GM12878 (cell line): Measurements from ENCODE around the gene FKBP8. TPM values are rescaled to one million over a fixed set of nuclear protein-coding genes. Genes with fewer than 3 reads are reported as not detected.

Experiments used
- ATAC-seq: fragments of 200-7000 bp; cut with Tn5 transposase; 3 replicates; pipeline ENCODE4 v1.9.1; 2020; ENCODE audit warnings: mild to moderate bottlenecking, moderate library complexity
- BruUV-seq: library from RNA; stranded (reverse); fragments of 400-500 nt; replicated peaks from 2 replicates; lab custom pipeline; 2021; lab: Mats Ljungman, UMichigan
- CTCF ChIA-PET: fragments of 300-600 bp; sonication (Branson Sonifier 250); formaldehyde crosslinking; extraction: SDS; loops from one replicate; lab custom pipeline; 2021; ENCODE audit warnings: inconsistent platforms; lab: Yijun Ruan, JAX
- POLR2A ChIA-PET: fragments of 350-600 bp; formaldehyde crosslinking; extraction: SDS; loops from one replicate; lab custom pipeline; 2021; ENCODE audit warnings: inconsistent platforms; lab: Charles Lee
- RAD21 ChIA-PET: fragments of 300-600 bp; sonication (Branson Sonifier 250); formaldehyde crosslinking; loops from one replicate; lab custom pipeline; 2023; ENCODE audit warnings: antibody characterized with exemption; ENCODE audit not compliant: unreplicated experiment; lab: Charles Lee
- SMC1A ChIA-PET: fragments of 300-600 bp; sonication (Branson Sonifier 250); formaldehyde crosslinking; loops from one replicate; lab custom pipeline; 2023; ENCODE audit not compliant: unreplicated experiment, uncharacterized antibody; lab: Charles Lee
- DNase-seq: peaks from one replicate; pipeline ENCODE4 v3.0.0-alpha.2; 2011; ENCODE audit warnings: low read depth, low spot score
- FAIRE-seq: peaks from 3 replicates; lab custom pipeline; 2011; peaks lifted over from hg19 to GRCh38; lab: Jason Lieb, UNC
- H2AFZ ChIP-seq: 2 replicates; pipeline ENCODE4 v1.6.0; 2011; ENCODE audit warnings: low read depth, low read length, control low read depth; ENCODE audit not compliant: control insufficient read depth
- H3K27ac ChIP-seq: 2 replicates; pipeline ENCODE4 v1.5.1; 2011; ENCODE audit warnings: control low read depth; ENCODE audit not compliant: control insufficient read depth, insufficient read depth
- H3K27me3 ChIP-seq, 2 experiments: replicated peaks in 1 of 2; 2 replicates each; pipeline versions ENCODE4 v1.6.0 to v1.6.1; 2011; ENCODE audit warnings: low read length in 1 of 2; ENCODE audit not compliant: control insufficient read depth in 2 of 2, insufficient read depth in 2 of 2
- H3K36me3 ChIP-seq, 2 experiments: 2 replicates each; pipeline ENCODE4 v1.5.1; 2011; ENCODE audit warnings: low read length in 1 of 2; ENCODE audit not compliant: control insufficient read depth in 2 of 2, insufficient read depth in 2 of 2
- H3K4me1 ChIP-seq: 2 replicates; pipeline ENCODE4 v1.6.1; 2011; ENCODE audit warnings: mild to moderate bottlenecking, low read length, moderate library complexity, mixed read lengths; ENCODE audit not compliant: control insufficient read depth, insufficient read depth
- H3K4me2 ChIP-seq: 2 replicates; pipeline ENCODE4 v1.6.0; 2011; ENCODE audit warnings: control low read depth; ENCODE audit not compliant: control insufficient read depth, insufficient read depth
- H3K4me3 ChIP-seq: fragments of 200-600 bp; sonication (generic); 2 replicates; pipeline ENCODE4 v1.5.1; 2016
- H3K79me2 ChIP-seq: 2 replicates; pipeline ENCODE4 v1.6.0; 2011; ENCODE audit warnings: low read length; ENCODE audit not compliant: control insufficient read depth, insufficient read depth
- H3K9ac ChIP-seq: 2 replicates; pipeline ENCODE4 v1.8.0; 2011; ENCODE audit warnings: low read length, control low read depth, mixed read lengths; ENCODE audit not compliant: control insufficient read depth, insufficient read depth
- H3K9me3 ChIP-seq: replicated peaks from 3 replicates; pipeline ENCODE4 v1.5.1; 2011; ENCODE audit warnings: mild to moderate bottlenecking, low read length; ENCODE audit not compliant: control insufficient read depth, insufficient read depth
- H4K20me1 ChIP-seq: 2 replicates; pipeline ENCODE4 v1.6.0; 2011; ENCODE audit not compliant: control insufficient read depth, insufficient read depth
- BACH1 ChIP-seq: fragments of 450-650 bp; IDR thresholded peaks from 2 replicates; pipeline ENCODE4 v1.6.1; 2017; ENCODE audit warnings: mild to moderate bottlenecking, borderline replicate concordance
- CHD4 ChIP-seq: fragments of 200-600 bp; sonication (generic); IDR thresholded peaks from 2 replicates; pipeline ENCODE4 v1.6.1; 2016; ENCODE audit warnings: mild to moderate bottlenecking
- CREB1 ChIP-seq: IDR thresholded peaks from 2 replicates; pipeline ENCODE4 v1.6.1; 2012; ENCODE audit warnings: low read depth, mild to moderate bottlenecking, inconsistent platforms
- EED ChIP-seq: sonication (generic); IDR thresholded peaks from 2 replicates; pipeline ENCODE4 v1.6.1; 2016; ENCODE audit warnings: antibody characterized with exemption, low read depth
- IKZF1 ChIP-seq: fragments of 450-650 bp; conservative IDR thresholded peaks from 2 replicates; pipeline ENCODE4 v1.6.1; 2017; ENCODE audit warnings: antibody characterized with exemption, mild to moderate bottlenecking
- JUND ChIP-seq: IDR thresholded peaks from 2 replicates; pipeline ENCODE4 v1.6.1; 2012; ENCODE audit warnings: low read depth, mild to moderate bottlenecking, low read length, improper control_type of control experiment, moderate library complexity
- LARP7 ChIP-seq: fragments of 450-650 bp; IDR thresholded peaks from 2 replicates; pipeline ENCODE4 v1.6.1; 2017; ENCODE audit warnings: mild to moderate bottlenecking
- PRDM15 ChIP-seq: fragments of 450-650 bp; formaldehyde crosslinking; IDR thresholded peaks from 2 replicates; pipeline ENCODE4 v1.4.0; 2020; ENCODE audit warnings: mild to moderate bottlenecking, moderate library complexity
- SREBF1 ChIP-seq: IDR thresholded peaks from 2 replicates; pipeline ENCODE4 v1.6.1; 2012; ENCODE audit warnings: mild to moderate bottlenecking, low read length
- SUPT20H ChIP-seq: IDR thresholded peaks from 2 replicates; pipeline ENCODE4 v1.6.1; 2011; ENCODE audit warnings: low read depth, mild to moderate bottlenecking, low read length, moderate library complexity, borderline replicate concordance; ENCODE audit not compliant: control insufficient read depth
- ZNF622 ChIP-seq: fragments of 450-650 bp; IDR thresholded peaks from 2 replicates; pipeline ENCODE4 v1.6.1; 2017; ENCODE audit warnings: mild to moderate bottlenecking, inconsistent platforms
- WGBS: methylation state at CpG from one replicate; pipeline ENCODE4 v1.1.6; 2016; ENCODE audit warnings: low lambda C conversion rate; ENCODE audit not compliant: insufficient replicate concordance, insufficient coverage; ENCODE audit errors: missing lambda C conversion rate; 5-methylcytosine and 5-hydroxymethylcytosine counted together
- in situ Hi-C: fragments of 300-500 bp; cut with MboI; formaldehyde crosslinking; loops from 9 replicates; pipeline ENCODE4 v1.14.3; 2018; ENCODE audit warnings: mixed read lengths
- intact Hi-C: fragments of 100-400 bp; cut with micrococcal nuclease; formaldehyde crosslinking; loops from one replicate; pipeline ENCODE4 v1.14.2; 2022; ENCODE audit not compliant: unreplicated experiment
- polyA plus RNA-seq, 11 experiments: library from polyadenylated mRNA; depleted of rRNA in 4 of 11; unstranded in 6 of 11; stranded (reverse) in 5 of 11; fragments of >200 nt; fragmentation: Nextera tagmentation in 4 of 11; fragmentation: Illumina TruSeq in 1 of 11; extraction: Ambion mirVana in 4 of 11; extraction: Trizol in 1 of 11; gene quantifications; 1 replicate in 1 of 11; 2 replicates in 10 of 11; pipeline versions ENCODE4 v1.2.1 to v1.2.3, GENCODE V29; 2011 to 2016; ENCODE audit warnings: inconsistent platforms in 2 of 11, missing spikeins in 2 of 11, low read depth in 1 of 11
- total RNA-seq, 4 experiments: library from RNA; depleted of rRNA in 3 of 4; stranded (reverse); fragments of >200 nt in 3 of 4; fragmentation: Illumina TruSeq in 1 of 4; extraction: Trizol in 1 of 4; gene quantifications; 2 replicates each; pipeline versions ENCODE4 v1.2.1 to v1.2.3, GENCODE V29; 2013 to 2021
- TF ChIP-seq, protein P1 (sequence below): IDR thresholded peaks from 2 replicates; pipeline ENCODE4 v1.6.1; 2011; ENCODE audit warnings: borderline replicate concordance, low read depth, mild to moderate bottlenecking, moderate library complexity, low read length; ENCODE audit not compliant: insufficient read depth, poor library complexity, severe bottlenecking
- TF ChIP-seq, protein P2 (sequence below): IDR thresholded peaks from 2 replicates; pipeline ENCODE4 v1.6.1; 2012; ENCODE audit warnings: low read depth, low read length, improper control_type of control experiment
- TF ChIP-seq, protein P3 (sequence below): fragments of 450-650 bp; IDR thresholded peaks from 2 replicates; pipeline ENCODE4 v1.6.1; 2016; ENCODE audit warnings: mild to moderate bottlenecking

Gene FKBP8
- total and polyA plus RNA-seq, 10 of the 15 experiments (the other 5 are each of a cell fraction or from before 2014, with no cell fraction given), result 0.13 to 205 (median 95.4) TPM

DNA sequence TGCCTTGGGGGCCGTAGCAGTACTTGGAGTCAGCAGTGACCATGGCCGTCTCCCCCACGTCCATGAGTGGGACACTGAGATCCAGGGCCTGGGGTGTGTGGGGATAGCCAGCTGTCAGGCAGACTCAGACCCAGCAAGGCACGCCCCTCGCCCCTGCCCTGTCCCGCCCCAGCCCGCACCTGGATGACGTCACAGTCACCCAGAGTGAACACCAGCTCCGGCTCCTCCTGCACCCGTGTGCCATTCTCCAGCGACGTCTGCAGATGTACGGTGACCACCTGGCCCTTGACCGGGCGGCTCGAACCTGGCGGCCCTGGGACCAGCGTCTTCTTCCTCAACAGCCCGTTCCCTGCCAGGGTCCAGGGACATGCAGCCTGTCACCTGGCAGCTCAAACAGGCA is 4.0 kb downstream of the FKBP8 start:
- no TSS peak for BruUV-seq
- no peaks in the 10 kb centered on the region for H3K27me3 ChIP-seq
- no peak overlapping the region for H3K4me2 ChIP-seq
- FAIRE-seq (no peak), ATAC-seq (no peak), DNase-seq (no peak)
- no peaks in the 10 kb centered on the region for H4K20me1 ChIP-seq
- ChIA-PET POLR2A (interaction anchor here (0.7 kb wide), 1 partner anchor 46 kb away, joined by 3 read pairs; no protein-coding TSS in a partner anchor), SMC1A (no interaction called here), CTCF (interaction anchor here (0.6 kb wide), 1 partner anchor 209 kb away, joined by 3 read pairs; no protein-coding TSS in a partner anchor), RAD21 (no interaction called here)
- peaks cover 14% of the 10 kb centered on the region for H3K79me2 ChIP-seq
- no peak overlapping the region for H3K4me3 ChIP-seq
- H3K27ac ChIP-seq, result no peak overlapping the region
- H2AFZ ChIP-seq, result no peak overlapping the region
- in situ Hi-C loops (no loop called here), intact Hi-C loops (no loop called here)
- 96% methylated on average over 13 of the region's 19 CpGs for WGBS
- peaks cover 10% of the 10 kb centered on the region for H3K4me1 ChIP-seq
- peaks cover 6 to 31% of the 10 kb centered on the region in 2 experiments; a peak in 3 of 4 replicates for H3K36me3 ChIP-seq
- H3K9me3 ChIP-seq, result no peaks in the 10 kb centered on the region
- H3K9ac ChIP-seq, result no peak overlapping the region
- TF ChIP-seq SUPT20H (no peak), LARP7 (no peak), CREB1 (no peak), ZNF622 (no peak), BACH1 (no peak), JUND (no peak), EED (no peak), IKZF1 (no peak), SREBF1 (no peak), CHD4 (no peak), PRDM15 (CRISPR knock-in tag) (no peak)
- TF ChIP-seq, protein P1, sequence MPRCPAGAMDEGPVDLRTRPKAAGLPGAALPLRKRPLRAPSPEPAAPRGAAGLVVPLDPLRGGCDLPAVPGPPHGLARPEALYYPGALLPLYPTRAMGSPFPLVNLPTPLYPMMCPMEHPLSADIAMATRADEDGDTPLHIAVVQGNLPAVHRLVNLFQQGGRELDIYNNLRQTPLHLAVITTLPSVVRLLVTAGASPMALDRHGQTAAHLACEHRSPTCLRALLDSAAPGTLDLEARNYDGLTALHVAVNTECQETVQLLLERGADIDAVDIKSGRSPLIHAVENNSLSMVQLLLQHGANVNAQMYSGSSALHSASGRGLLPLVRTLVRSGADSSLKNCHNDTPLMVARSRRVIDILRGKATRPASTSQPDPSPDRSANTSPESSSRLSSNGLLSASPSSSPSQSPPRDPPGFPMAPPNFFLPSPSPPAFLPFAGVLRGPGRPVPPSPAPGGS, result no peak
- TF ChIP-seq, protein P2, sequence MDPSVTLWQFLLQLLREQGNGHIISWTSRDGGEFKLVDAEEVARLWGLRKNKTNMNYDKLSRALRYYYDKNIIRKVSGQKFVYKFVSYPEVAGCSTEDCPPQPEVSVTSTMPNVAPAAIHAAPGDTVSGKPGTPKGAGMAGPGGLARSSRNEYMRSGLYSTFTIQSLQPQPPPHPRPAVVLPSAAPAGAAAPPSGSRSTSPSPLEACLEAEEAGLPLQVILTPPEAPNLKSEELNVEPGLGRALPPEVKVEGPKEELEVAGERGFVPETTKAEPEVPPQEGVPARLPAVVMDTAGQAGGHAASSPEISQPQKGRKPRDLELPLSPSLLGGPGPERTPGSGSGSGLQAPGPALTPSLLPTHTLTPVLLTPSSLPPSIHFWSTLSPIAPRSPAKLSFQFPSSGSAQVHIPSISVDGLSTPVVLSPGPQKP, result no peak
- TF ChIP-seq, protein P3, sequence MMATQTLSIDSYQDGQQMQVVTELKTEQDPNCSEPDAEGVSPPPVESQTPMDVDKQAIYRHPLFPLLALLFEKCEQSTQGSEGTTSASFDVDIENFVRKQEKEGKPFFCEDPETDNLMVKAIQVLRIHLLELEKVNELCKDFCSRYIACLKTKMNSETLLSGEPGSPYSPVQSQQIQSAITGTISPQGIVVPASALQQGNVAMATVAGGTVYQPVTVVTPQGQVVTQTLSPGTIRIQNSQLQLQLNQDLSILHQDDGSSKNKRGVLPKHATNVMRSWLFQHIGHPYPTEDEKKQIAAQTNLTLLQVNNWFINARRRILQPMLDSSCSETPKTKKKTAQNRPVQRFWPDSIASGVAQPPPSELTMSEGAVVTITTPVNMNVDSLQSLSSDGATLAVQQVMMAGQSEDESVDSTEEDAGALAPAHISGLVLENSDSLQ, result no peak
